Head of caudate nucleus (tissue), 42 donors: ENCODE results near the gene USP49.

Experiments
- DNase-seq, 42 donors: peaks; one replicate each; pipeline versions ENCODE4 v3.0.0 to v3.0.0-alpha.2; 2020 to 2021; ENCODE audit warnings: mixed read lengths in 7 of 42
- intact Hi-C: fragments of 100-400 bp; cut with DNase I; formaldehyde crosslinking; loops from one replicate; pipeline ENCODE4 v1.15.0; 2022

The USP49 gene

GRCh38 chr6:41747256-41748101 is 147.7 kb downstream of the USP49 start, which contains the start of gene PGC:
TSS of gene PGC (minus strand) at chr6:41747397. CDS start at chr6:41747334, 63 bp downstream.
- no peak for DNase-seq
- intact Hi-C loops, result no loop called here

GRCh38 chr6:41746107-41746506 is 149.1 kb downstream of the USP49 start:
- DNase-seq, result no peak
- intact Hi-C loops, result no loop called here

GRCh38 chr6:41744236-41744787 is 150.9 kb downstream of the USP49 start:
- intact Hi-C loops, result no loop called here
- DNase-seq, result no peak

GRCh38 chr6:41743406-41744235 is 151.6 kb downstream of the USP49 start:
- no peak for DNase-seq
- intact Hi-C loops, result no loop called here

- no peak for DNase-seq
- intact Hi-C loops, result no loop called here
Measured at GRCh38 chr6:41741625-41742490, 153.3 kb downstream of the USP49 start.

- no peak for DNase-seq
- intact Hi-C loops, result no loop called here
Measured at GRCh38 chr6:41740366-41741162, 154.6 kb downstream of the USP49 start.
